Osteocyte (in vitro differentiated cells): ENCODE measurements around the gene ZC3H6. TPM values are rescaled to one million over a fixed set of nuclear protein-coding genes. Genes with fewer than 3 reads are reported as not detected.

Source experiments
- DNase-seq: peaks from one replicate; pipeline ENCODE4 v3.0.0; 2021; ENCODE audit warnings: mixed read lengths; ENCODE audit not compliant: unreplicated experiment; ENCODE audit errors: extremely low spot score
- H3K27ac Mint-ChIP-seq: one replicate; pipeline ENCODE4 v1.8.0; 2021; ENCODE audit warnings: mild to moderate bottlenecking, mixed read lengths; ENCODE audit not compliant: unreplicated experiment
- H3K27me3 Mint-ChIP-seq: one replicate; pipeline ENCODE4 v1.8.0; 2021; ENCODE audit warnings: mixed read lengths; ENCODE audit not compliant: unreplicated experiment
- H3K36me3 Mint-ChIP-seq: one replicate; pipeline ENCODE4 v1.8.0; 2021; ENCODE audit warnings: mixed read lengths; ENCODE audit not compliant: unreplicated experiment
- H3K4me1 Mint-ChIP-seq: one replicate; pipeline ENCODE4 v1.8.0; 2021; ENCODE audit warnings: mixed read lengths; ENCODE audit not compliant: unreplicated experiment
- H3K4me3 Mint-ChIP-seq: one replicate; pipeline ENCODE4 v1.8.0; 2021; ENCODE audit warnings: mild to moderate bottlenecking, moderate library complexity, mixed read lengths; ENCODE audit not compliant: unreplicated experiment
- H3K9me3 Mint-ChIP-seq: one replicate; pipeline ENCODE4 v1.8.0; 2021; ENCODE audit warnings: mixed read lengths; ENCODE audit not compliant: unreplicated experiment
- long read RNA-seq: library from polyadenylated mRNA; unstranded; transcript quantifications from one replicate; pipeline ENCODE4 v2.0.0, GENCODE V29; 2021
- total RNA-seq: library from RNA; stranded (reverse); gene quantifications from 2 replicates; pipeline ENCODE4 v1.2.1, GENCODE V29; 2021
- TF ChIP-seq, protein P1 (sequence below): fragments of 200-600 bp; sonication (generic); IDR thresholded peaks from 2 replicates; pipeline ENCODE4 v1.5.0; 2021; ENCODE audit warnings: antibody characterized with exemption, mild to moderate bottlenecking, moderate library complexity

The ZC3H6 gene, protein sequence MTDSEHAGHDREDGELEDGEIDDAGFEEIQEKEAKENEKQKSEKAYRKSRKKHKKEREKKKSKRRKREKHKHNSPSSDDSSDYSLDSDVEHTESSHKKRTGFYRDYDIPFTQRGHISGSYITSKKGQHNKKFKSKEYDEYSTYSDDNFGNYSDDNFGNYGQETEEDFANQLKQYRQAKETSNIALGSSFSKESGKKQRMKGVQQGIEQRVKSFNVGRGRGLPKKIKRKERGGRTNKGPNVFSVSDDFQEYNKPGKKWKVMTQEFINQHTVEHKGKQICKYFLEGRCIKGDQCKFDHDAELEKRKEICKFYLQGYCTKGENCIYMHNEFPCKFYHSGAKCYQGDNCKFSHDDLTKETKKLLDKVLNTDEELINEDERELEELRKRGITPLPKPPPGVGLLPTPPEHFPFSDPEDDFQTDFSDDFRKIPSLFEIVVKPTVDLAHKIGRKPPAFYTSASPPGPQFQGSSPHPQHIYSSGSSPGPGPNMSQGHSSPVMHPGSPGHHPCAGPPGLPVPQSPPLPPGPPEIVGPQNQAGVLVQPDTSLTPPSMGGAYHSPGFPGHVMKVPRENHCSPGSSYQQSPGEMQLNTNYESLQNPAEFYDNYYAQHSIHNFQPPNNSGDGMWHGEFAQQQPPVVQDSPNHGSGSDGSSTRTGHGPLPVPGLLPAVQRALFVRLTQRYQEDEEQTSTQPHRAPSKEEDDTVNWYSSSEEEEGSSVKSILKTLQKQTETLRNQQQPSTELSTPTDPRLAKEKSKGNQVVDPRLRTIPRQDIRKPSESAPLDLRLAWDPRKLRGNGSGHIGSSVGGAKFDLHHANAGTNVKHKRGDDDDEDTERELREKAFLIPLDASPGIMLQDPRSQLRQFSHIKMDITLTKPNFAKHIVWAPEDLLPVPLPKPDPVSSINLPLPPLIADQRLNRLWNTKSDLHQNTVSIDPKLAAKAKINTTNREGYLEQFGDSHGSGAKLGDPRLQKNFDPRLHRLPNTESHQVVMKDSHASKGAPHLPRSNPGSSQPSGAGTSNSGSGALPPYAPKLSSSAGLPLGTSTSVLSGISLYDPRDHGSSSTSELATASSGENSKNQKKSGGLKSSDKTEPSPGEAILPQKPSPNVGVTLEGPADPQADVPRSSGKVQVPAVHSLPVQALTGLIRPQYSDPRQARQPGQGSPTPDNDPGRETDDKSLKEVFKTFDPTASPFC
- 7.3 and 8.2 TPM in 2 replicates for total RNA-seq
- long read RNA-seq, partial matches to known transcripts, result 2 of 3 reads
- long read RNA-seq, other reads (novel, unspliced or antisense), result 1 of 3 reads

DNA sequence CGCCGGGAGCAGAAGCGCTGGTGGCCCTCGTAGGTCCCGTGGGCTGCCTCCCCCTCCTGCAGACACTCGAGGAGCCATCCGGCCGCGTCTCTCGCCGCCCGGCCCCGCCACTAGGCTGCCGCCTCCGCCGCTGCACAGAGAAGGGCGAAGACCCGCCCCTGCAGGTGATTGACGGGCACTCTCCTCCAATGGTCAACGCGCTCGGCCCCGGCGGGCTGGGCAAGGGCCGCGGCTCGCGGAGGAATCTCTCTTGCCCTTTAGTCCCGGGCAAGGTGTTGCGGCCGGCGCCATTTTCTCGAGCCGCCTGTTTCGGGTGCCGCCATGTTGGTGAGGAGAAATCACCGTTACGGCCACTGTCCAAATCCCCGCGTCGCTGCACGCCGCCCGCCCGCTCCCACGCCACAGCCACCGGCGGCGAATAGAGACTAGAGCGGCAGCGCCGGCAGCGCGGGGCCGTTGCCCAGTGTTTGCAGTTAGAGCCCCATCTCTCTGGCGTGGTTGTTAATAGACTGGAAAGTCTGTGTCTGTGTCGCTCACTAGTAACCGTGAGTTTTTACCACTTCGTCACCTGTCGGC is at the start of gene ZC3H6:
Gene ZC3H6, plus strand, starts transcription at position 287 of the 576 bp plus-strand sequence. CDS start 398 bp downstream, outside the sequence.
- Mint-ChIP-seq H3K27ac (peak within 1 kb of the TSS; percentile 98), H3K27me3 (no peaks in the 10 kb centered on the region), H3K4me1 (peaks cover 11% of the 10 kb centered on the region), H3K4me3 (peak within 1 kb of the TSS; percentile 89), H3K9me3 (no peaks in the 10 kb centered on the region), H3K36me3 (no peaks in the 10 kb centered on the region)
- peak; percentile 100 for DNase-seq
- TF ChIP-seq, protein P1, sequence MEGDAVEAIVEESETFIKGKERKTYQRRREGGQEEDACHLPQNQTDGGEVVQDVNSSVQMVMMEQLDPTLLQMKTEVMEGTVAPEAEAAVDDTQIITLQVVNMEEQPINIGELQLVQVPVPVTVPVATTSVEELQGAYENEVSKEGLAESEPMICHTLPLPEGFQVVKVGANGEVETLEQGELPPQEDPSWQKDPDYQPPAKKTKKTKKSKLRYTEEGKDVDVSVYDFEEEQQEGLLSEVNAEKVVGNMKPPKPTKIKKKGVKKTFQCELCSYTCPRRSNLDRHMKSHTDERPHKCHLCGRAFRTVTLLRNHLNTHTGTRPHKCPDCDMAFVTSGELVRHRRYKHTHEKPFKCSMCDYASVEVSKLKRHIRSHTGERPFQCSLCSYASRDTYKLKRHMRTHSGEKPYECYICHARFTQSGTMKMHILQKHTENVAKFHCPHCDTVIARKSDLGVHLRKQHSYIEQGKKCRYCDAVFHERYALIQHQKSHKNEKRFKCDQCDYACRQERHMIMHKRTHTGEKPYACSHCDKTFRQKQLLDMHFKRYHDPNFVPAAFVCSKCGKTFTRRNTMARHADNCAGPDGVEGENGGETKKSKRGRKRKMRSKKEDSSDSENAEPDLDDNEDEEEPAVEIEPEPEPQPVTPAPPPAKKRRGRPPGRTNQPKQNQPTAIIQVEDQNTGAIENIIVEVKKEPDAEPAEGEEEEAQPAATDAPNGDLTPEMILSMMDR, result peak; percentile 26

DNA sequence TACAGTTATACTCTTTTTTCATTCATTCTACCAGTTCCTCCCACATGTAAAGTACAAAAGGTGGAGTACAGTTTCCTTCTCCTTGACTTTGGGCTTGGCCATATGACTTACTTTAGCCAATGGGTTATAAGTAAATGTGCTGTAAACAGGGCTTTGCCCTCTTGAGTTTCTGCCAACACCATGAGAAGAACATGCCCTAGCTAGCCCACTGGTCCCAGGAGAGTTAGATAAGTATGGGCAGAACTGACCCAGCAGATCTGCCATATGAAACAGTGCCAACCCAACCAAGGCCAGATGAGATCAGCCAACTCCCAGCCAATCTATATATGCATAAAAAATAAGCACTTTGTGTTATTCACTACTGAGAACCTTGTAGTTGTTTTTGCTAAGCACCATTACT is 46.0 kb upstream of the ZC3H6 start:
- Mint-ChIP-seq H3K27ac (no peak overlapping the region), H3K4me1 (peaks cover 10% of the 10 kb centered on the region), H3K4me3 (no peak overlapping the region), H3K27me3 (no peaks in the 10 kb centered on the region), H3K9me3 (no peaks in the 10 kb centered on the region), H3K36me3 (peaks cover 21% of the 10 kb centered on the region)
- TF ChIP-seq, protein P1, result no peak
- DNase-seq, result no peak

DNA sequence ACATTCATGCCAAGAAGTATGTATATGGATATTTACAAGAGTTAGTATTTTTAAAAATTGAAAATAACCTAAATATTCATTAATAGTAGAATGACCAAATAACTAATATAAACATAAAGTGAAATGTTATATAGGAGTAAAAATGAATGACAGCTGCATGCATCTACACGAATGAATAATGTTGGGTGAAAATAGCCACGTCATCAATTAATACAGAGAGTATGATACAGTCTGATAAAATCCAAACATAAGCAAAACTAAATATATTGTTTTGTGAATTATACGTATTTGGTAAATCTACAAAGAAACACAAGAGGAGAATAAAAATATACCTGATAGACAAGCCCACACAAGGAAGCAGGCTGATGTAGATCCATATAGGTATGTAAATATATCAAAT is 45.0 kb upstream of the ZC3H6 start:
- peaks cover 20% of the 10 kb centered on the region for H3K36me3 Mint-ChIP-seq
- TF ChIP-seq, protein P1, result no peak
- no peak overlapping the region for H3K4me3 Mint-ChIP-seq
- no peaks in the 10 kb centered on the region for H3K27me3 Mint-ChIP-seq
- no peak overlapping the region for H3K27ac Mint-ChIP-seq
- DNase-seq, result no peak
- no peaks in the 10 kb centered on the region for H3K9me3 Mint-ChIP-seq
- H3K4me1 Mint-ChIP-seq, result peaks cover 10% of the 10 kb centered on the region

DNA sequence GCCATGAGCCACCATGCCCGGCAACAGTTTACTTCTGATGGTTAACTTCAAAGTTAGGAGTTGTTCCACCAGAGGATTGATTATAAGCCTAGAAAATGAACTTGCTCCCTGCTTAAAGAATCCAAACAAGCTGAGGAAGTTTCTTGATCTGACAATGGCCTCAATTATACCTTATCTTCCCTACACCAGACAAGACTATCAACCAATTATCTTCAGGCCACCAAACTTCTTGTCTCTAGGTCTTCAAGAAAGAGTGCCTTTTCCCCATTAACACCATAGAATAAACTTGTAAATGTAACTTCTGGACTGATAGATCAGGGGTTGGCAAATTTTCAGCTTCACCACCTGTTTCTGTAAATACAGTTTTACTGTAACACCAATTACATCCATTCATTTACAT is 35.5 kb upstream of the ZC3H6 start:
- Mint-ChIP-seq H3K36me3 (peaks cover 11% of the 10 kb centered on the region), H3K9me3 (no peaks in the 10 kb centered on the region), H3K4me1 (peaks cover 3% of the 10 kb centered on the region), H3K27ac (no peak overlapping the region), H3K4me3 (no peak overlapping the region), H3K27me3 (no peaks in the 10 kb centered on the region)
- DNase-seq, result no peak
- TF ChIP-seq, protein P1, result no peak
